Activated naive CD4-positive, alpha-beta T cell treated with anti-CD3 and anti-CD28 coated beads for 36 hours (primary cell): ENCODE data around the gene ATRNL1. TPM values are rescaled to one million over a fixed set of nuclear protein-coding genes. Genes with fewer than 3 reads are reported as not detected.
"Not testable (repeated sequence)": the region's sequence is repeated elsewhere in the genome, so short reads cannot be mapped to it uniquely, and the experiment has no call there.

ENCODE experiments used
- CTCF ChIA-PET: fragments of 350-600 bp; sonication (Branson Sonifier 250); formaldehyde crosslinking; loops from one replicate; lab custom pipeline; 2021; ENCODE audit warnings: antibody characterized with exemption; lab: Charles Lee
- DNase-seq: peaks from one replicate; pipeline ENCODE4 v3.0.0-alpha.2; 2020
- H3K27ac Mint-ChIP-seq: one replicate; pipeline ENCODE4 v1.8.0; 2021; ENCODE audit warnings: mild to moderate bottlenecking, mixed read lengths
- H3K27me3 Mint-ChIP-seq: one replicate; pipeline ENCODE4 v1.8.0; 2021; ENCODE audit warnings: low read depth, mixed read lengths
- H3K36me3 Mint-ChIP-seq: one replicate; pipeline ENCODE4 v1.8.0; 2021; ENCODE audit warnings: low read depth, mixed read lengths
- H3K4me1 Mint-ChIP-seq: one replicate; pipeline ENCODE4 v1.8.0; 2021; ENCODE audit warnings: low read depth, mixed read lengths
- H3K4me3 Mint-ChIP-seq: one replicate; pipeline ENCODE4 v1.8.0; 2021; ENCODE audit warnings: mild to moderate bottlenecking, moderate library complexity, mixed read lengths
- H3K9me3 Mint-ChIP-seq: one replicate; pipeline ENCODE4 v1.8.0; 2021; ENCODE audit warnings: mixed read lengths
- intact Hi-C: fragments of 100-400 bp; cut with micrococcal nuclease; formaldehyde crosslinking; loops from one replicate; pipeline ENCODE4 v1.15.1; 2023
- total RNA-seq, 2 experiments: library from RNA; stranded (reverse); gene quantifications; one replicate each; pipeline ENCODE4 v1.2.3, GENCODE V29; 2021

Gene ATRNL1
- total RNA-seq, 2 experiments from 2014 or later, result not detected

DNA sequence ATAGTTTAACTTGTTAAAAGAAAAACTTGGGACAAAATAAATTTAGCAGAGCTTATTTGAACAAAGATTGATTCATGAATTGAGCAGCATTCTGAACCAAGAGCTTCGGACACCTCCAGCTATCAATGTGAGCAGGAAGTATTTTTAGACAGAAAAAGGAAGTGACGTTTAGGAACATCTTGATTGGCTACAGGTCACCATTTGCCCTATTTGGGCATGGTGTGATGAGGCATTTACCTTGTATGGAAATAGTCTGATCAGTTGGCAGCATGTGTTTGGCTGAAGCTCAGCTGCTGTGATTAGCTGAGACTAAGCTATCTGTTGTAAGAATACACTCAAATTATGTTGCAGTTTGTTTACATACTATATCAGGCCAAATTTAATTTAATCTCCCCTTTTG, 185.1 kb downstream of the ATRNL1 start:
- H3K27ac Mint-ChIP-seq, result no peak overlapping the region
- no peak for DNase-seq
- H3K4me1 Mint-ChIP-seq, result no peaks in the 10 kb centered on the region
- no peaks in the 10 kb centered on the region for H3K9me3 Mint-ChIP-seq
- CTCF ChIA-PET, result no interaction called here
- no peaks in the 10 kb centered on the region for H3K36me3 Mint-ChIP-seq
- intact Hi-C loops, result no loop called here
- H3K4me3 Mint-ChIP-seq, result no peak overlapping the region
- no peaks in the 10 kb centered on the region for H3K27me3 Mint-ChIP-seq

- peaks cover 14% of the 10 kb centered on the region for H3K9me3 Mint-ChIP-seq
- H3K36me3 Mint-ChIP-seq, result no peaks in the 10 kb centered on the region
- intact Hi-C loops, result no loop called here
- DNase-seq, result no peak
- H3K4me3 Mint-ChIP-seq, result no peak overlapping the region
- CTCF ChIA-PET, result no interaction called here
- H3K4me1 Mint-ChIP-seq, result no peaks in the 10 kb centered on the region
- H3K27me3 Mint-ChIP-seq, result no peaks in the 10 kb centered on the region
- H3K27ac Mint-ChIP-seq, result no peak overlapping the region
These were observed 202.1 kb downstream of the ATRNL1 start for GRCh38 chr10:115295213-115295805.

GRCh38 chr10:115300080-115300479, 206.9 kb downstream of the ATRNL1 start:
- H3K27me3 Mint-ChIP-seq, result no peaks in the 10 kb centered on the region
- H3K27ac Mint-ChIP-seq, result no peak overlapping the region
- no peaks in the 10 kb centered on the region for H3K9me3 Mint-ChIP-seq
- DNase-seq, result no peak
- no peak overlapping the region for H3K4me3 Mint-ChIP-seq
- H3K4me1 Mint-ChIP-seq, result no peaks in the 10 kb centered on the region
- H3K36me3 Mint-ChIP-seq, result no peaks in the 10 kb centered on the region
- CTCF ChIA-PET, result no interaction called here
- intact Hi-C loops, result no loop called here

DNA sequence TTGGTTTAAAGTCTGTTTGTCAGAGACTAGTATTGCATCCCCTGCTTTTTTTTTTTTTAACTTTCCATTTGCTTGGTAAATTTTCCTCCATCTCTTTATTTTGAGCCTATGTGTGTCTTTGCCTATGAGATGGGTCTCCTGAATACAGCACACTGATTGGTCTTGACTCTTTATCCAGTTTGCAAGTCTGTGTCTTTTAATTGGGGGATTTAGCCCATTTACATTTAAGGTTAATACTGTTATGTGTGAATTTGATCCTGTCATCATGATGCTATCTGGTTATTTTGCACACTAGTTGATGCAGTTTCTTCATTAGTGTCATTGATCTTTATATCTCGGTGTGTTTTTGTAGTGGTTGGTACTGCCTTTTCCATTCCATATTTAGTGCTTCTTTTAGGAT, 226.5 kb downstream of the ATRNL1 start:
- H3K36me3 Mint-ChIP-seq, H3K27me3 Mint-ChIP-seq, H3K27ac Mint-ChIP-seq, H3K9me3 Mint-ChIP-seq, DNase-seq, intact Hi-C loops, H3K4me1 Mint-ChIP-seq, CTCF ChIA-PET, H3K4me3 Mint-ChIP-seq: not testable (repeated sequence)

GRCh38 chr10:115321360-115321759, 228.2 kb downstream of the ATRNL1 start:
- CTCF ChIA-PET, result no interaction called here
- no peaks in the 10 kb centered on the region for H3K36me3 Mint-ChIP-seq
- peaks cover 7% of the 10 kb centered on the region for H3K9me3 Mint-ChIP-seq
- no peaks in the 10 kb centered on the region for H3K4me1 Mint-ChIP-seq
- H3K27ac Mint-ChIP-seq, result no peak overlapping the region
- no peak for DNase-seq
- no peaks in the 10 kb centered on the region for H3K27me3 Mint-ChIP-seq
- no peak overlapping the region for H3K4me3 Mint-ChIP-seq
- intact Hi-C loops, result no loop called here

GRCh38 chr10:115328331-115328730, 235.2 kb downstream of the ATRNL1 start:
- Mint-ChIP-seq H3K4me1 (no peaks in the 10 kb centered on the region), H3K27me3 (no peaks in the 10 kb centered on the region), H3K9me3 (peaks cover 3% of the 10 kb centered on the region), H3K27ac (no peak overlapping the region), H3K36me3 (no peaks in the 10 kb centered on the region), H3K4me3 (no peak overlapping the region)
- intact Hi-C loops, result no loop called here
- CTCF ChIA-PET, result interaction anchor here (1.2 kb wide), 1 partner anchor 11 kb away, joined by 4 read pairs; no protein-coding TSS in a partner anchor
- DNase-seq, result no peak

DNA sequence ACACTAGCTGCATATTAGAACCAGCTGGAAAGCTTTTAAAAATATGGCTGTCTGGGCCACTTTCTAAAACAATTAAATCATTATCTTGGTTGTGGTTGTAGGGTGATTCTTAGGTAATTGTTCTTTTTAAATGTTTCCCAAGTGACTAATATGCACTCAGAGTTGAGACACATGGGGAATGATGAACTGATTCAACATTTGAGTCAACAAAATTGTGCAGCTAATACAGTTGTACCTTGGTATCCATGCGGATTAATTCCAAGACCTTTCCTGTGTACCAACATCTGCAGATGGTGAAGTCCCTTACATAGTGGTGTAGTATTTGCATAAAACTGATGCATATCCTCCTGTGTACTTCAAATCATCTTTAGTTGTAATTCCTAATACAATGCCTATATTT, 242.2 kb downstream of the ATRNL1 start:
- no peak for DNase-seq
- CTCF ChIA-PET, result no interaction called here
- intact Hi-C loops, result no loop called here
- no peaks in the 10 kb centered on the region for H3K9me3 Mint-ChIP-seq
- no peaks in the 10 kb centered on the region for H3K36me3 Mint-ChIP-seq
- no peak overlapping the region for H3K27ac Mint-ChIP-seq
- no peak overlapping the region for H3K4me3 Mint-ChIP-seq
- no peaks in the 10 kb centered on the region for H3K27me3 Mint-ChIP-seq
- H3K4me1 Mint-ChIP-seq, result no peaks in the 10 kb centered on the region

GRCh38 chr10:115355162-115355760, 262.1 kb downstream of the ATRNL1 start:
- H3K27ac Mint-ChIP-seq, result no peak overlapping the region
- H3K4me1 Mint-ChIP-seq, result no peaks in the 10 kb centered on the region
- intact Hi-C loops, result no loop called here
- H3K27me3 Mint-ChIP-seq, result no peaks in the 10 kb centered on the region
- DNase-seq, result peak; percentile 53
- no peaks in the 10 kb centered on the region for H3K36me3 Mint-ChIP-seq
- no peak overlapping the region for H3K4me3 Mint-ChIP-seq
- CTCF ChIA-PET, result no interaction called here
- no peaks in the 10 kb centered on the region for H3K9me3 Mint-ChIP-seq

DNA sequence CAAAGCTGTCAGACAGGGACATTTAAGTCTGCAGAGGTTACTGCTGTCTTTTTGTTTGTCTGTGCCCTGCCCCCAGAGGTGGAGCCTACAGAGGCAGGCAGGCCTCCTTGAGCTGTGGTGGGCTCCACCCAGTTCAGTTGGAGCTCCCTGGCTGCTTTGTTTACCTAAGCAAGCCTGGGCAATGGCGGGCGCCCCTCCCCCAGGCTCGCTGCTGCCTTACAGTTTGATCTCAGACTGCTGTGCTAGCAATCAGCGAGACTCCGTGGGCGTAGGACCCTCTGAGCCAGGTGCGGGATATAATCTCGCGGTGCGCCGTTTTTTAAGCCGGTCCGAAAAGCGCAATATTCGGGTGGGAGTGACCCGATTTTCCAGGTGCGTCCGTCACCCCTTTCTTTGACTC, 274.8 kb downstream of the ATRNL1 start:
- H3K27ac Mint-ChIP-seq, H3K4me1 Mint-ChIP-seq, H3K27me3 Mint-ChIP-seq, intact Hi-C loops, H3K4me3 Mint-ChIP-seq, DNase-seq, H3K36me3 Mint-ChIP-seq, H3K9me3 Mint-ChIP-seq: not testable (repeated sequence)
- CTCF ChIA-PET, result interaction anchor here (0.6 kb wide), 1 partner anchor 78 kb away, joined by 5 read pairs; no protein-coding TSS in a partner anchor

- CTCF ChIA-PET, result no interaction called here
- no peaks in the 10 kb centered on the region for H3K36me3 Mint-ChIP-seq
- H3K9me3 Mint-ChIP-seq, result peaks cover 3% of the 10 kb centered on the region
- H3K4me3 Mint-ChIP-seq, result no peak overlapping the region
- DNase-seq, result no peak
- H3K4me1 Mint-ChIP-seq, result no peaks in the 10 kb centered on the region
- intact Hi-C loops, result no loop called here
- no peaks in the 10 kb centered on the region for H3K27me3 Mint-ChIP-seq
- no peak overlapping the region for H3K27ac Mint-ChIP-seq
These were observed 285.9 kb downstream of the ATRNL1 start for GRCh38 chr10:115379064-115379463.

DNA sequence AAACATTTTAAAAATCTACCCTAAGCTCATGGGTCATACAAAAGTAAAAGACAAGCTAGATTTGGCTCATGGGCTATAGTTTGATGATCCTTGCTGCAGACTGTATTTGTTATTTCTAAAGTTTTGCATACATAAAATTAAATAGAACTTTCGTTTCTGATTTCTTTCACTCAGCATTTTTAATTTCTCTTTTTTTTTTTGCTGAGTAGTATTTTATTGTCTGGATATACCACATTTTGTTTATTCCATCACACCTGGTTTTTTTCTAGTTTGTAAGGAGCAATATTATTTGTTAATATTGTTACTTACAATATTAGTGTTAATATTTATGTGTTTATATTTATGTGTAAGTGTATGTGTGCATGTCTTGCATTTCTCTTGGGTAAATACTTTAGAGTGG, 291.5 kb downstream of the ATRNL1 start:
- no peak for DNase-seq
- no peaks in the 10 kb centered on the region for H3K9me3 Mint-ChIP-seq
- intact Hi-C loops, result no loop called here
- H3K27ac Mint-ChIP-seq, result no peak overlapping the region
- H3K4me1 Mint-ChIP-seq, result no peaks in the 10 kb centered on the region
- H3K27me3 Mint-ChIP-seq, result no peaks in the 10 kb centered on the region
- CTCF ChIA-PET, result no interaction called here
- no peak overlapping the region for H3K4me3 Mint-ChIP-seq
- H3K36me3 Mint-ChIP-seq, result no peaks in the 10 kb centered on the region

- Mint-ChIP-seq H3K36me3 (no peaks in the 10 kb centered on the region), H3K9me3 (no peaks in the 10 kb centered on the region), H3K4me1 (no peaks in the 10 kb centered on the region), H3K4me3 (no peak overlapping the region), H3K27ac (no peak overlapping the region), H3K27me3 (no peaks in the 10 kb centered on the region)
- intact Hi-C loops, result no loop called here
- CTCF ChIA-PET, result no interaction called here
- DNase-seq, result no peak
These were observed 297.4 kb downstream of the ATRNL1 start for GRCh38 chr10:115390607-115391006.

DNA sequence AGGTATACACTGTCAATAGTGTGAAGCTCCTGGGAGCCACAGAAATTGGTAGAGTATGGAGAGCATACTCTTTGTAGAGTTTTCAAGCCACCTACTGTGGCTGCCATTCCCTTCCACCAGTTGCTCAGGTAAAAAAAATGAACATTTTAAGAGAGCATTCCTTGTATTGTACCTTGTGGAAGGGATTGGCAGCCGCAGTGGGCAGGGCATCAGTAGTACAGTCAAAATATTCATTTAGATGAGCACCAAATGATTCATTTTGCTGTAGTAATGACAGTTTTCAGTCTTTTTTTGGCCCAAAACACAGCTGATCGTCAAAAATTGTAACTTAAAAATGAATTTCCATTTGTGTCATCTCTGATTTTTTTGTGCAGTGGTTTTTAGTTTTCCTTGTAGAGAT, 304.9 kb downstream of the ATRNL1 start:
- Mint-ChIP-seq H3K4me3 (no peak overlapping the region), H3K27me3 (no peaks in the 10 kb centered on the region), H3K36me3 (no peaks in the 10 kb centered on the region), H3K27ac (no peak overlapping the region), H3K4me1 (no peaks in the 10 kb centered on the region), H3K9me3 (peaks cover 3% of the 10 kb centered on the region)
- no peak for DNase-seq
- intact Hi-C loops, result no loop called here
- CTCF ChIA-PET, result no interaction called here
